Smooth muscle cell (in vitro differentiated cells): ENCODE measurements around the gene TEX29. TPM values are rescaled to one million over a fixed set of nuclear protein-coding genes. Genes with fewer than 3 reads are reported as not detected.

ENCODE experiments used
- DNase-seq: peaks from one replicate; lab custom pipeline; 2025; ENCODE audit not compliant: unreplicated experiment; lab: John Stamatoyannopoulos, UW
- H2AFZ ChIP-seq: fragments of 200-600 bp; sonication (generic); 2 replicates; pipeline ENCODE4 v1.6.0; 2016; ENCODE audit warnings: antibody characterized with exemption, low read depth, mild to moderate bottlenecking
- H3F3A ChIP-seq: fragments of 200-600 bp; sonication (generic); 2 replicates; pipeline ENCODE4 v1.6.0; 2017; ENCODE audit warnings: antibody characterized with exemption, low read depth
- H3K27ac ChIP-seq: fragments of 200-600 bp; sonication (generic); 2 replicates; pipeline ENCODE4 v1.5.1; 2016; ENCODE audit warnings: low read depth, mild to moderate bottlenecking
- H3K27me3 ChIP-seq: fragments of 200-600 bp; sonication (generic); 2 replicates; pipeline ENCODE4 v1.6.1; 2016; ENCODE audit warnings: low read depth, mild to moderate bottlenecking
- H3K36me3 ChIP-seq: fragments of 200-600 bp; sonication (generic); 2 replicates; pipeline ENCODE4 v1.5.1; 2016; ENCODE audit warnings: low read depth
- H3K4me1 ChIP-seq: fragments of 200-600 bp; sonication (generic); 2 replicates; pipeline ENCODE4 v1.5.1; 2016; ENCODE audit warnings: low read depth
- H3K4me2 ChIP-seq: fragments of 200-600 bp; sonication (generic); 2 replicates; pipeline ENCODE4 v1.6.0; 2016; ENCODE audit warnings: mild to moderate bottlenecking
- H3K4me3 ChIP-seq: fragments of 200-600 bp; sonication (generic); 2 replicates; pipeline ENCODE4 v1.5.1; 2016; ENCODE audit warnings: mild to moderate bottlenecking
- H3K79me2 ChIP-seq: fragments of 200-600 bp; sonication (generic); 2 replicates; pipeline ENCODE4 v1.6.0; 2016; ENCODE audit warnings: low read depth, mild to moderate bottlenecking
- H3K9ac ChIP-seq: fragments of 200-600 bp; sonication (generic); 2 replicates; pipeline ENCODE4 v1.6.0; 2016; ENCODE audit warnings: low read depth
- H3K9me3 ChIP-seq: fragments of 200-600 bp; sonication (generic); replicated peaks from 2 replicates; pipeline ENCODE4 v1.5.1; 2016; ENCODE audit warnings: low read depth
- H4K20me1 ChIP-seq: fragments of 200-600 bp; sonication (generic); 2 replicates; pipeline ENCODE4 v1.6.0; 2016; ENCODE audit warnings: low read depth
- CTCF ChIP-seq: fragments of 200-600 bp; sonication (generic); IDR thresholded peaks from 2 replicates; pipeline ENCODE4 v1.5.1; 2017; ENCODE audit warnings: borderline replicate concordance, mild to moderate bottlenecking, antibody characterized with exemption; ENCODE audit not compliant: insufficient read depth, poor library complexity, severe bottlenecking
- WGBS: methylation state at CpG from one replicate; pipeline ENCODE4 v1.1.7; 2016; ENCODE audit warnings: low lambda C conversion rate; 5-methylcytosine and 5-hydroxymethylcytosine counted together
- polyA plus RNA-seq: library from polyadenylated mRNA; unstranded; fragments of >200 nt; fragmentation: Nextera tagmentation; extraction: Ambion mirVana; gene quantifications from 2 replicates; pipeline ENCODE4 v1.2.1, GENCODE V29; 2016
- total RNA-seq: library from RNA; depleted of rRNA; stranded (reverse); fragments of >200 nt; gene quantifications from 2 replicates; pipeline ENCODE4 v1.2.3, GENCODE V29; 2014

The TEX29 gene
- total and polyA plus RNA-seq, 2 experiments from 2014 or later = 1.0 to 4.4 TPM

- no peaks in the 10 kb centered on the region for H3F3A ChIP-seq
- H3K9me3 ChIP-seq = no peaks in the 10 kb centered on the region
- DNase-seq = no peak
- WGBS = 99% methylated on average over 9 of the region's 9 CpGs
- no peak overlapping the region for H3K4me3 ChIP-seq
- no peak overlapping the region for H3K4me2 ChIP-seq
- no peak overlapping the region for H3K9ac ChIP-seq
- H3K27ac ChIP-seq = no peak overlapping the region
- no peak for TF ChIP-seq CTCF
- no peaks in the 10 kb centered on the region for H3K4me1 ChIP-seq
- no peaks in the 10 kb centered on the region for H3K27me3 ChIP-seq
- H4K20me1 ChIP-seq = peaks cover 4% of the 10 kb centered on the region
- peaks cover 4% of the 10 kb centered on the region for H3K36me3 ChIP-seq
- H3K79me2 ChIP-seq = no peaks in the 10 kb centered on the region
- no peak overlapping the region for H2AFZ ChIP-seq
Observed at GRCh38 chr13:111283991-111284390, 36.5 kb upstream of the TEX29 start.

GRCh38 chr13:111284565-111284964, 35.9 kb upstream of the TEX29 start:
- H3K36me3 ChIP-seq = peaks cover 5% of the 10 kb centered on the region
- no peaks in the 10 kb centered on the region for H3K4me1 ChIP-seq
- peaks cover 4% of the 10 kb centered on the region for H4K20me1 ChIP-seq
- TF ChIP-seq CTCF = no peak
- H3K27me3 ChIP-seq = no peaks in the 10 kb centered on the region
- H3K4me3 ChIP-seq = no peak overlapping the region
- no peak overlapping the region for H3K4me2 ChIP-seq
- DNase-seq = no peak
- H3K79me2 ChIP-seq = no peaks in the 10 kb centered on the region
- no peaks in the 10 kb centered on the region for H3F3A ChIP-seq
- no peak overlapping the region for H2AFZ ChIP-seq
- no peak overlapping the region for H3K27ac ChIP-seq
- H3K9me3 ChIP-seq = no peaks in the 10 kb centered on the region
- H3K9ac ChIP-seq = no peak overlapping the region
- 96% methylated on average over 14 of the region's 14 CpGs for WGBS

GRCh38 chr13:111286162-111286561, 34.3 kb upstream of the TEX29 start:
- no peak overlapping the region for H3K9ac ChIP-seq
- no peak for DNase-seq
- peaks cover 4% of the 10 kb centered on the region for H4K20me1 ChIP-seq
- H2AFZ ChIP-seq = no peak overlapping the region
- H3K9me3 ChIP-seq = no peaks in the 10 kb centered on the region
- 89% methylated on average over 15 of the region's 15 CpGs for WGBS
- H3K4me1 ChIP-seq = no peaks in the 10 kb centered on the region
- no peak overlapping the region for H3K27ac ChIP-seq
- H3F3A ChIP-seq = no peaks in the 10 kb centered on the region
- no peaks in the 10 kb centered on the region for H3K79me2 ChIP-seq
- H3K36me3 ChIP-seq = peaks cover 7% of the 10 kb centered on the region
- no peak for TF ChIP-seq CTCF
- H3K4me3 ChIP-seq = no peak overlapping the region
- H3K27me3 ChIP-seq = no peaks in the 10 kb centered on the region
- H3K4me2 ChIP-seq = no peak overlapping the region

- whole genome bisulfite sequencing = 96% methylated on average over 7 of the region's 7 CpGs
- Histone ChIP-seq H3K4me2 (no peak overlapping the region), H3K36me3 (peaks cover 7% of the 10 kb centered on the region), H3K27ac (no peak overlapping the region), H3F3A (no peaks in the 10 kb centered on the region), H3K4me1 (no peaks in the 10 kb centered on the region), H3K79me2 (no peaks in the 10 kb centered on the region), H4K20me1 (peaks cover 4% of the 10 kb centered on the region), H3K9me3 (no peaks in the 10 kb centered on the region), H3K9ac (no peak overlapping the region), H2AFZ (no peak overlapping the region), H3K4me3 (no peak overlapping the region), H3K27me3 (no peaks in the 10 kb centered on the region)
- DNase-seq = no peak
- TF ChIP-seq CTCF = no peak
Observed at GRCh38 chr13:111286749-111287148, 33.7 kb upstream of the TEX29 start.
